ENCODE data around the gene GNAS-AS1.

GNAS-AS1 gene

GRCh38 chr20:58800134-58800871 is 50.4 kb downstream of the GNAS-AS1 start:
- no peak overlapping the region for H3K27ac ChIP-seq
- TF ChIP-seq, protein P1, sequence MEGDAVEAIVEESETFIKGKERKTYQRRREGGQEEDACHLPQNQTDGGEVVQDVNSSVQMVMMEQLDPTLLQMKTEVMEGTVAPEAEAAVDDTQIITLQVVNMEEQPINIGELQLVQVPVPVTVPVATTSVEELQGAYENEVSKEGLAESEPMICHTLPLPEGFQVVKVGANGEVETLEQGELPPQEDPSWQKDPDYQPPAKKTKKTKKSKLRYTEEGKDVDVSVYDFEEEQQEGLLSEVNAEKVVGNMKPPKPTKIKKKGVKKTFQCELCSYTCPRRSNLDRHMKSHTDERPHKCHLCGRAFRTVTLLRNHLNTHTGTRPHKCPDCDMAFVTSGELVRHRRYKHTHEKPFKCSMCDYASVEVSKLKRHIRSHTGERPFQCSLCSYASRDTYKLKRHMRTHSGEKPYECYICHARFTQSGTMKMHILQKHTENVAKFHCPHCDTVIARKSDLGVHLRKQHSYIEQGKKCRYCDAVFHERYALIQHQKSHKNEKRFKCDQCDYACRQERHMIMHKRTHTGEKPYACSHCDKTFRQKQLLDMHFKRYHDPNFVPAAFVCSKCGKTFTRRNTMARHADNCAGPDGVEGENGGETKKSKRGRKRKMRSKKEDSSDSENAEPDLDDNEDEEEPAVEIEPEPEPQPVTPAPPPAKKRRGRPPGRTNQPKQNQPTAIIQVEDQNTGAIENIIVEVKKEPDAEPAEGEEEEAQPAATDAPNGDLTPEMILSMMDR (conservative IDR thresholded peaks at IDR 0.05) = no peak

DNA sequence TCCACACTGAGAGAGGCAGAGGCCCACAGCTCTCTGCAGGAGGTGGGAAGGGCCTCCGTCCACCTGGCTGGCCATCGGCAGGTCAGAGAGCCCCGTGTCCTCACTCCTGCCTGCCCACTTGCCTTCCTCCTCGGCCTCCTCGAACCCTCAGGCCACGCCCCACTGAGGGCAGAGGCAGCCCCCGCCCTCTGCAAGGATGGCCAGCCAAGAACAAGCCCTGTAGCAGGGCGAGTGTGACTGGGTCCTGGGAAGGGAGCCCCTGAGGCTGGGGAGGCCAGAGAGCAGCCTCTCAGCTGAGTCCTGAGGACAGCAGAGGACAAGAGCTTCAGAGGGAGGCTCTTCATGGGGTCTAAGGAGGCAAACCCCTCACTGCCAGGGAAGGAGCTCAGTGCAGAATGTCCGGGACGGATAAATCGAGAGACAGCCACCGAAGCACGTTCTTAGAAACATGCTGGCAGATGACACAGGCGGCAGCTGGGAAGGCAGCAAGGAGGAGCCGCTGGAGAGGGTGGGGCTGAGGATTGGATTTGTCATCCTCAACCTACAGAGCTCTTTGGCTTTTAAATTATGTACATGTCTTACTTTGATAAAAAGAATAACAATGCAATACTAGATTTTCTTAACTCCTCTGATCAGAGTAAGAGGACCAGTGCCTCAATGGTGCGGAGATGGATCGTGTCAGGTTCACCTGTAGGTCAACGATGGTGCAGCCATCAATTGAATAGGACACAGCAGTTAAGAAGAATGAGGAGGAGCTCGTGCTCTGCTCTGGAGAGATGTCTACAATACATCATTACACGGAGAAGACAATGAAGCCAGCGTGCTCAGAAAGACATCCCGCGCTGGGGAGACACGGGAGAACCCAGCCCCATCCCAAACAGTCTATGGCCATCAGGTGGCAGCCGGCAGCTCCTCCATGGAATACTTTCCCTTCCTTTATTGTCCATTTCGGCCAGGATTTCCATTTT is 53.0 kb downstream of the GNAS-AS1 start:
- TF ChIP-seq, protein P1 (conservative IDR thresholded peaks at IDR 0.05) = no peak
- H3K27ac ChIP-seq = no peak overlapping the region

DNA sequence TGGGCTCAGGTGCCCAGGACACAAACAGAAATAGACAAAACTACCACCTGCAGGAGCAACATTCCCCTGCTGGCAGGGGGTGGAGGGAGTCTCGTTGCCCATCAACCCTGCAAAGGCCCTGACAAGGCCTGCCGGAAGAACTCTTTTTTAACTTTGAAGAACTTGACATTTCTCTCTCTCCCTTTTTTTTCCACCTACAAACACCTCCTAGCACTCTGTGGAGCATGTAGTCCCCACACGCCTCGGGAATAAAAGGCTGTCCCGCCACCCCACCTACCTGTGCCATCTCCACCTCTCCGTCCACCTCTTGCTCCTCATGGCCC is 54.8 kb downstream of the GNAS-AS1 start:
- TF ChIP-seq, protein P1 (conservative IDR thresholded peaks at IDR 0.05) = no peak

DNA sequence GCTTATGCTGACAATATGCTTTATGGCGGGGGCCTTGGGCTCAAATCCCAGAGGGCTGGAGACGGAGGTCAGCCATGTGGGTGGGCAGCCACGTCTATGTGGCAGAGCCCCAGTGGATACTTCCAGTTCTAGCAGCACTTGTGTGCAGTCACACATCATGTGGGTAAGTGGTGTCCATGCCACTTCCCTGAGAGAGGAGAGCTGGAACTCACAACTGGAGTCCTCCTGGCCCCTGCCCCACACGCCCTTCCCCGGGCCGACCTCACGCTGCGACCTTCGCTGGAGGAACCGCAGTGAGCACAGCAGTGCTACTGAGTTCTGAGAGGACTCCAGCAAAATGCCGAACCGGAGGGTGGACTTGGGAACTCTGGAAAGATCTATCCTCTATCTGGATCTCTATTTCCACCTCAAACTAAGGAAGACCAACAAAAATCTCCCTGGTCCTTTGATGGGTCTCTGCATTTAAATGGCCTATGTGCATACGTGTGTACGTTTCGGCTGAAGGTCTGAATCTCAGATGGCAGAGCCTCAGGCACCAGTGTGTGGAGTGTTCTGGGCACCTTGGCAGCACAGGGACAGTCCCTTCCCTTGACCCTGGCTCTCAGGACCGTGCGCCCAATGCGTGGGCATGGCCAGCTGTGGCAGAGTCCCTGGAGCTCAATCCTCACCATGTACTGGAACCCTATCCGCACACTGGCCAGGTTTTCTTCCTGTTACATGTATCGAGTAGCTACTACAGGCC is 55.4 kb downstream of the GNAS-AS1 start:
- TF ChIP-seq, protein P1 (conservative IDR thresholded peaks at IDR 0.05) = no peak
- no peak overlapping the region for H3K27ac ChIP-seq

More for the DNA sequence above, 54.8 kb downstream of the GNAS-AS1 start:
- H3K27ac ChIP-seq = no peak overlapping the region

GRCh38 chr20:58794510-58795180 is 56.1 kb downstream of the GNAS-AS1 start:
- H3K27ac ChIP-seq = no peak overlapping the region
- TF ChIP-seq, protein P1 (conservative IDR thresholded peaks at IDR 0.05) = no peak

DNA sequence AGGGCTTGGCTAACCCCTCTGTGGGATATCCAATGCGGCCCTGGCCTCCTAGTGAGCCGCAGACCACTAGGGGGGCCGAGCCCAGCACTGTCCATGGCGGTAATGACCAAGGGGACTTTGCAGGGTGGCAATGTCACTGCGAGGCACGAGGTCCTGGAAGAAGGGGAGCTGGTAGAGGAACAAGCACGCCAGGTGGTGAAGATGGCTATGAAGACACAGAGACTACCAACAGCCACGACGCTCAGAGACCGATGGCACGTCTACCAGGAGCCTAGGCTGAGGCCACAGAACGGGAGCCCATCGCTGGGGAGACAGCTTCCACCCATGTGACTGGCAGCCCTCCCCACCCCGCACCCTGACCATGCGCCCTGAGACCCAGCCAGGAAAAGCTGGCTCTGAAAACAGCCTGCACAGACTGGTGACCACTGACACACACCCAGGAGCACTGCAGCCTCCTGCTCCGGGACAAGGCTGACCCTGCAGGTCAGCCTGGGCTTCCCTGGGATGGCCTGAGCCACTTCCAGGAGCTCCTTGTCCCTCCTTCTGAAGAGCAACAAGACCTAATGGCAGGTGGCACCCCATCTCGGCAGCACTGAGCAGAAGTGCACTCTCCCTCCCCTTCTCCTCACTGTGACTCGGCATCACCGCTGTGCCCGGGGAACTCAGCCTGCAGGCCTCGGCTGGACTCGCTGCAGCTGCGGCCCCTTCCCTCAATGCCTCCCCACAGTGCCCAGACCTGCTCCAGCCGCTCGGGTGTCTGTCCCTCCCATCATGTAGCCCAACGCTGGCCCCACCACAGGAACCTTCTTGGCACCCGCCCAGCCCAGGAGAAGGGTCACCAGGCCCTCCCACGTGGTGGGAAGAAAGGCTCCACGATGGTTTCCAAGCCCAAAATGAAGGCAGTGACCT is 56.9 kb downstream of the GNAS-AS1 start:
- TF ChIP-seq, protein P1 (conservative IDR thresholded peaks at IDR 0.05) = no peak
- H3K27ac ChIP-seq = no peak overlapping the region
